ENCODE measurements around the gene RMC1.

RMC1 gene

GRCh38 chr18:23568281-23569138, 65.2 kb downstream of the RMC1 start:
- TF ChIP-seq USF1 (IDR thresholded peaks at IDR 0.05), result no peak
- TF ChIP-seq FOXM1 (IDR thresholded peaks at IDR 0.05; ENCODE audit: borderline replicate concordance, low read depth), result no peak
- no peak for TF ChIP-seq EGR1 (IDR thresholded peaks at IDR 0.05)
- no peak for TF ChIP-seq EP300 (IDR thresholded peaks at IDR 0.05; ENCODE audit: borderline replicate concordance)
- TF ChIP-seq YY1 (IDR thresholded peaks at IDR 0.05; ENCODE audit: low read depth), result no peak
- TF ChIP-seq MAX (IDR thresholded peaks at IDR 0.05), result no peak
- TF ChIP-seq REST (IDR thresholded peaks at IDR 0.05; ENCODE audit: low read depth), result no peak
- TF ChIP-seq TCF12 (IDR thresholded peaks at IDR 0.05; ENCODE audit: low read depth), result no peak
- TF ChIP-seq NFIC (IDR thresholded peaks at IDR 0.05), result no peak
- TF ChIP-seq ZBTB7A (IDR thresholded peaks at IDR 0.05; ENCODE audit: low read depth), result no peak
- no peak for TF ChIP-seq RAD21 (IDR thresholded peaks at IDR 0.05; ENCODE audit: low read depth)
- no peak for TF ChIP-seq CEBPB (IDR thresholded peaks at IDR 0.05)
- TF ChIP-seq CREB1 (IDR thresholded peaks at IDR 0.05; ENCODE audit: low read depth), result no peak
- no peak for TF ChIP-seq TAF1 (IDR thresholded peaks at IDR 0.05; ENCODE audit: low read depth)
- no peak for TF ChIP-seq TEAD4 (IDR thresholded peaks at IDR 0.05)

GRCh38 chr18:23569299-23570063, 66.2 kb downstream of the RMC1 start:
- TF ChIP-seq NFIC (IDR thresholded peaks at IDR 0.05) (no peak), YY1 (IDR thresholded peaks at IDR 0.05; ENCODE audit: low read depth) (no peak), EP300 (IDR thresholded peaks at IDR 0.05; ENCODE audit: borderline replicate concordance) (no peak), FOXM1 (IDR thresholded peaks at IDR 0.05; ENCODE audit: borderline replicate concordance, low read depth) (no peak), CEBPB (IDR thresholded peaks at IDR 0.05) (no peak), EGR1 (IDR thresholded peaks at IDR 0.05) (no peak), MAX (IDR thresholded peaks at IDR 0.05) (no peak), TCF12 (IDR thresholded peaks at IDR 0.05; ENCODE audit: low read depth) (no peak)

GRCh38 chr18:23570912-23571504, 67.7 kb downstream of the RMC1 start:
- TF ChIP-seq MAX (IDR thresholded peaks at IDR 0.05), result no peak

- TF ChIP-seq FOXM1 (IDR thresholded peaks at IDR 0.05; ENCODE audit: borderline replicate concordance, low read depth), result no peak
- no peak for TF ChIP-seq RAD21 (IDR thresholded peaks at IDR 0.05; ENCODE audit: low read depth)
- TF ChIP-seq YY1 (IDR thresholded peaks at IDR 0.05; ENCODE audit: low read depth), result no peak
- TF ChIP-seq EGR1 (IDR thresholded peaks at IDR 0.05), result no peak
- no peak for TF ChIP-seq TEAD4 (IDR thresholded peaks at IDR 0.05)
- no peak for TF ChIP-seq REST (IDR thresholded peaks at IDR 0.05; ENCODE audit: low read depth)
- no peak for TF ChIP-seq CREB1 (IDR thresholded peaks at IDR 0.05; ENCODE audit: low read depth)
- no peak for TF ChIP-seq EP300 (IDR thresholded peaks at IDR 0.05; ENCODE audit: borderline replicate concordance)
These were observed 68.7 kb downstream of the RMC1 start for GRCh38 chr18:23572012-23572411.

- TF ChIP-seq CREB1 (IDR thresholded peaks at IDR 0.05; ENCODE audit: low read depth) (no peak), EP300 (IDR thresholded peaks at IDR 0.05; ENCODE audit: borderline replicate concordance) (no peak)
These were observed 69.3 kb downstream of the RMC1 start for GRCh38 chr18:23572570-23572969.

GRCh38 chr18:23573020-23573419, 69.7 kb downstream of the RMC1 start:
- no peak for TF ChIP-seq CEBPB (IDR thresholded peaks at IDR 0.05)
- TF ChIP-seq FOXM1 (IDR thresholded peaks at IDR 0.05; ENCODE audit: borderline replicate concordance, low read depth), result no peak
- TF ChIP-seq EGR1 (IDR thresholded peaks at IDR 0.05), result no peak
- no peak for TF ChIP-seq TCF12 (IDR thresholded peaks at IDR 0.05; ENCODE audit: low read depth)
- no peak for TF ChIP-seq CREB1 (IDR thresholded peaks at IDR 0.05; ENCODE audit: low read depth)
- TF ChIP-seq TEAD4 (IDR thresholded peaks at IDR 0.05), result no peak
- no peak for TF ChIP-seq YY1 (IDR thresholded peaks at IDR 0.05; ENCODE audit: low read depth)
- TF ChIP-seq RAD21 (IDR thresholded peaks at IDR 0.05; ENCODE audit: low read depth), result no peak
- TF ChIP-seq NFIC (IDR thresholded peaks at IDR 0.05), result no peak
- no peak for TF ChIP-seq REST (IDR thresholded peaks at IDR 0.05; ENCODE audit: low read depth)
- TF ChIP-seq ZBTB7A (IDR thresholded peaks at IDR 0.05; ENCODE audit: low read depth), result no peak
- TF ChIP-seq EP300 (IDR thresholded peaks at IDR 0.05; ENCODE audit: borderline replicate concordance), result no peak
